Measurements from ENCODE around the gene LRRC63.
"Not testable (repeated sequence)": the region's sequence is repeated elsewhere in the genome, so short reads cannot be mapped to it uniquely, and the experiment has no call there.

LRRC63 gene, protein sequence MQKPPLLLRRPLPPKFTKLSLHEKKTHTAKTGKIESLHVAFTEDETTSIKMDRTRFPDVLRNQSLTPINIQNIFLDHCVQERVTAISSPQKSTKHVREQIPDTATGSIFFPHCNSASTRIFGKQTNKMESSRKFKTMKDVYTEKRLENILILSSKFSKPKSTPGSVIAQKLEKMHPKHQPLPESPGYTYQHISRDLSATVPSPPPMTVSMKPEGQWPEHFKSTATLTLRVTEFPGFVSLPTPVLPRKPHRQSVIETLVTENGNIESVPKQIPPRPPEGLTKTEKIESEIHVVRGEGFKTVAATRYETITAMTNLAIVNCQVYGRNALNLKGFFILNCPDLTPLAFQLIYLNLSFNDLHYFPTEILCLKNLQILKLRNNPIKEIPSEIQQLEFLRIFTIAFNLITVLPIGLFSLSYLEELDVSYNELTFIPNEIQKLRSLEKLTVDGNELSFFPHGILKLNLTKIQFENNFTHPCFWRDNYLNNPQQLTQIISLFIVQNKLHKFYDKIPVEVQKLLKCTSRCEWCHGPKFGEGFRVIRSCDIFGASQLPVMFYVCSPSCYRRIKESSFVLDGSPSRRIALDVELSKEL

DNA sequence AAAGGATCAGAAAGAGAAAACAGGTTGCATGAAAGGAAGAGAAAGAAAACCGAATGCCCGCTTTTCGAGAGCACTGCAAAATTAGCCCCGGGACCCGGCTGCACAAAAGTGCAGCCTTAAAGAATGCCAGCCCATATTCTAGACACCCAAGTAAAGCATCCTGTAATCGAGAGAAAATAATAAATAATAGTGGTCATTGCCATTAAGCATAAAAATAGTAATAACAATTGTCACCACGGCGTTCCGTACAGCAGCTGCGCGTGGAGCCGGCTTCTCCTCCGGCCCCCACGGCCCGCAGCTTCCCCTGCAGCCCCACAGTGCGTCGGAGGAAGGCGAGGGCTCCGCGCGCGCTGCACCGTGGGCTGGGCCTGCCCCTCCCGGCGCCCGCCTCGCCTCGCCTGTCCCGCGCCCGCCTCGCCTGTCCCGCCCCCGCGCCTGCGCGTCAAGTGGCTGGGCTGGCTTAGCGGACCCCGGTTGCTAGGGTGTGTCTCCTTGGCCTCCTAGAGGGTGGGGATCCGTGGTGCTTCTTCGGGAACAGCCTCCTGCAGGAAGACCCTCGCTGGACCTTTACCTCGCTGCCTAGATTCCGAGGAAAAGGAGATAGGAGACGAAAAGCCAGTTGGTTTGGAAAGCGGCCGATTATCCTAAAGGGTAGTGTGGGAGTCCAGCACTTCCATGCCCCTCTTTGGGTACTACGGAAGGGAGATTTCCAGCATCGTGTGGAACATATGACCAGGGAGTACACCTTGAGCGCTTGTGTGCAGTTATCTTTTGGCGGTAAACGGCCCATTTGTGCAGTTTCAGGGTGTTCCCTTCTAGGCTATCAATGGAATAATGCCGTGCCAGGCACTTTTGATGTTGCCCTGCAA lies at the start of gene LRRC63:
Gene LRRC63, plus strand, starts transcription at position 446 of the 869 bp plus-strand sequence. CDS start 1,107 bp downstream, outside the sequence.
- peak within 1 kb of the TSS; percentile 33 for H3K9ac ChIP-seq (ENCODE audit: low read length)

DNA sequence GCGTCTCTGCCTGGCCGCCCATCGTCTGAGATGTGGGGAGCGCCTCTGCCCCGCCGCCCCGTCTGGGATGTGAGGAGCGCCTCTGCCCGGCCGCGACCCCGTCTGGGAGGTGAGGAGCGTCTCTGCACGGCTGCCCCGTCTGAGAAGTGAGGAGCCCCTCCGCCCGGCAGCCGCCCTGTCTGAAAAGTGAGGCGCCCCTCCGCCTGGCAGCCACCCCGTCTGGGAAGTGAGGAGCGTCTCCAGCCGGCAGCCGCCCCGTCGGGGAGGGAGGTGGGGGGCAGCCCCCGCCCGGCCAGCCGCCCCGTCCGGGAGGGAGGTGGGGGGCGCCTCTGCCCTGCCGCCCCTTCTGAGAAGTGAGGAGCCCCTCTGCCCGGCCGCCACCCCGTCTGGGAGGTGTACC lies 49.0 kb upstream of the LRRC63 start:
- not testable (repeated sequence) for H3K9ac ChIP-seq (ENCODE audit: low read length); H3K27me3 ChIP-seq (ENCODE audit: control insufficient read depth, insufficient read depth, low read length); H3K4me3 ChIP-seq (ENCODE audit: low read depth, low read length); H3K36me3 ChIP-seq (ENCODE audit: control insufficient read depth, insufficient read depth, low read length); H3K27ac ChIP-seq (ENCODE audit: low read depth, low read length); H3K4me1 ChIP-seq (ENCODE audit: control insufficient read depth, insufficient read depth, low read length)
- peaks cover 15% of the 10 kb centered on the region for H3K9me3 ChIP-seq (ENCODE audit: control insufficient read depth, insufficient read depth, low read depth, low read length)

More for the DNA sequence above, at the start of gene LRRC63:
- Histone ChIP-seq H3K27me3 (ENCODE audit: control insufficient read depth, insufficient read depth, low read length) (peaks cover 18% of the 10 kb centered on the region), H3K27ac (ENCODE audit: low read depth, low read length) (no peak within 1 kb of the TSS), H3K9me3 (ENCODE audit: control insufficient read depth, insufficient read depth, low read depth, low read length) (no peaks in the 10 kb centered on the region), H3K4me3 (ENCODE audit: low read depth, low read length) (peak within 1 kb of the TSS; percentile 66), H3K4me1 (ENCODE audit: control insufficient read depth, insufficient read depth, low read length) (peaks cover 6% of the 10 kb centered on the region; the same call in 1 of the 2 replicates), H3K36me3 (ENCODE audit: control insufficient read depth, insufficient read depth, low read length) (no peaks in the 10 kb centered on the region)

DNA sequence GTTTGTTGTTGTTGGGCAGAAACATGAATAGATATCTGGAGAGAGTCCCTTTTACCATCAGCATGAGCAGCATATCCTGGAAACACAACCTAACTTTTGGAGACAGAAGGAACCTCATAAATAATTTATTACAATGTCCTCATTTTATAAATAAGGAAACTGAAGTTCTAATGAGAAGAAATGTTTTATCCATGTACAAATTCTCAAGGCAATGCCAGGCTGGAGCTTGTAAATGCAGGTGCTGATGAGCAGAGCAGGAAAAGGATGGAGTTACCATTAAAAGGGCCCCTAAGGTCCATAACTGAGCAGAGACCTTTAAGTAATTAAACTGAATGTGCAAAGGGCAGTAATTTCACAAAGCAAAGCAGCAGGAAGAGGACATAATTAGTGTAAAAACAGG lies 47.1 kb upstream of the LRRC63 start:
- Histone ChIP-seq H3K4me3 (ENCODE audit: low read depth, low read length) (no peak overlapping the region), H3K27ac (ENCODE audit: low read depth, low read length) (no peak overlapping the region), H3K27me3 (ENCODE audit: control insufficient read depth, insufficient read depth, low read length) (no peaks in the 10 kb centered on the region), H3K4me1 (ENCODE audit: control insufficient read depth, insufficient read depth, low read length) (peaks cover 11% of the 10 kb centered on the region; the same call in 1 of the 2 replicates), H3K36me3 (ENCODE audit: control insufficient read depth, insufficient read depth, low read length) (no peaks in the 10 kb centered on the region), H3K9ac (ENCODE audit: low read length) (no peak overlapping the region), H3K9me3 (ENCODE audit: control insufficient read depth, insufficient read depth, low read depth, low read length) (peaks cover 15% of the 10 kb centered on the region)

DNA sequence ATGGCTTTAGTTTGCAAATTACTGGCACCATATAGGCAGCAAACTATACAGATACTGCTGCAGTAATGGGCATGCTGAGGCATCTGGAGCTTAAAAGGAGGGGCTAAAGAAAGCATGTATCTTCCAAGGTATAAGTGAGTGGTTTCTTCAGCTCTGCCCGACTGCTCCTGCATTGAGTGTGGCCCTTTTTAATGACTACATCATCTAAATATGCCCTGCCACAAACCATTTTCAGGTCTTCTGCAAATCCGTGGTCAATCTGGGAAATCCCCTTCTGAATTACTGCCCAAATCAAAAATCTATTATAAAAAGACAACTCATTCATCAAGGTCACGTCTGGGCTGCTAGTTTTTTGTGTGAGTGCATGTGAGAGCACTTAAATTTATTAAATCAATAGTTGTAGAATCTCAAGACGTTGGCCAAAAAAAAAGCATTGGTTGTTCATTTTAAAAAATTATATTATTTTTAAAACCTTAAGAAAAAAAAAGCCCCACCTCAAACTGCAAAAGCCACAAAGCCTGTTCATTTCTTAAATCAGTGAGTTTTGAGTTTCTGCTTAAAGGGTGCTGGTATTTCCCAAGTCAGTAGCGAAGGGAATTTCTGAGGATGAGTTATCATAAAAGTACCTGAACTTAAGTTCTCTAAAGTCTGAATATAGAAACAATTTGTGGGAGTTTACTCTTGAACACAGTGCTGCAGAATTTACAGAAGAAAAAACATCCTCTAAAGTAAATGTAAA lies 46.1 kb upstream of the LRRC63 start:
- Histone ChIP-seq H3K36me3 (ENCODE audit: control insufficient read depth, insufficient read depth, low read length) (no peaks in the 10 kb centered on the region), H3K27me3 (ENCODE audit: control insufficient read depth, insufficient read depth, low read length) (no peaks in the 10 kb centered on the region), H3K4me3 (ENCODE audit: low read depth, low read length) (no peak overlapping the region), H3K4me1 (ENCODE audit: control insufficient read depth, insufficient read depth, low read length) (peaks cover 18% of the 10 kb centered on the region), H3K27ac (ENCODE audit: low read depth, low read length) (no peak overlapping the region), H3K9ac (ENCODE audit: low read length) (no peak overlapping the region), H3K9me3 (ENCODE audit: control insufficient read depth, insufficient read depth, low read depth, low read length) (peaks cover 15% of the 10 kb centered on the region)

DNA sequence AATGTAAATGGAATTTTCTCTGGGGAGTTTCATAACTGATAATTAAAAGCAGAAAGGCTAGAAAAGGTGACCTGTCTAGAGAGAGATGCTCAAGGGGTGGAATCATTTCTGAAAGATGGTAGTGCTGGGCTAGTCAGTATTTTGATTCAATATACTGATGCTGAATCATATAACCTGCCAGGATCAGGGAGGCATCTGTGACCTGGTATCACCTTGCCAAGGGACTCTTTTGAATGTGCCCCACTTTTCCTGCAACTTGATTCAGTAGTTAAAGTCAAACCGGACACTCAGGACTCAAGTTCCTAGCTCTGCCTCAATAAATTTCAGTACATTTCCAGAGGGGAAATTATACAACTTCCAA lies 45.5 kb upstream of the LRRC63 start:
- H3K27ac ChIP-seq (ENCODE audit: low read depth, low read length) = no peak overlapping the region

DNA sequence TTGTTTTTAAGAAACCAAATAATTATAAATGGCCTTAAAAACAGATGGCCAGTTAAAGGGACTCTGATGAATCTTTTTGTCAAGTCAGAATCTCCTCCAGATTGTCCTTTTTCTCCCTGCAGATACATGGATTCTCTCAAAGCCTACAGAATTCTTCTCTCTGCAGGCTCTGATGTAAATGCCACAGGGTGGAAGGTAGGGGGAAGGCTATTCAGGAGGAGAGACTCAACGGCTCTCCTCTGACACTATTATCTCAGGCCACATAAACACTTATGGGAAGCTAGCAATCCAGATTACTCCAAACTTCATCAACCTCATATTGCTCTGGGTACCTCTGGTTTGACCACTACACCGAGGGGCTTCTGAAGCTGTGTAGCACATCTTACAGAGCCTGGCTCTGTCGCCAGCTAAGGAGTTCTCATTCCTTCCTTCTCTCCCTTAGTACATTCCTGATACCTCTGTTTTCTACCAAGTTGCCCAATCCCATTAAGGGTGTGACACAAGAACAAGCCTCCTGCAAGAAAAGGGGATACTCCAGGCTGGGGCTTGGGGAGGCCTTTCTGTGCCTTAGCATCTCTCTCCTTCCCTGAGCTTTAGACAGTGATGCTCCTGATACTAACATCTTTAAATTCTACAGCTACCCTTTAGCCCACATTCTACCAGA lies 44.6 kb upstream of the LRRC63 start:
- H3K27ac ChIP-seq (ENCODE audit: low read depth, low read length) = no peak overlapping the region
- no peaks in the 10 kb centered on the region for H3K36me3 ChIP-seq (ENCODE audit: control insufficient read depth, insufficient read depth, low read length)
- no peak overlapping the region for H3K9ac ChIP-seq (ENCODE audit: low read length)
- H3K4me3 ChIP-seq (ENCODE audit: low read depth, low read length) = no peak overlapping the region
- H3K4me1 ChIP-seq (ENCODE audit: control insufficient read depth, insufficient read depth, low read length) = peaks cover 24% of the 10 kb centered on the region
- H3K9me3 ChIP-seq (ENCODE audit: control insufficient read depth, insufficient read depth, low read depth, low read length) = peaks cover 7% of the 10 kb centered on the region; the same call in 1 of the 2 replicates
- H3K27me3 ChIP-seq (ENCODE audit: control insufficient read depth, insufficient read depth, low read length) = no peaks in the 10 kb centered on the region

More for the DNA sequence above, 45.5 kb upstream of the LRRC63 start:
- Histone ChIP-seq H3K9me3 (ENCODE audit: control insufficient read depth, insufficient read depth, low read depth, low read length) (peaks cover 15% of the 10 kb centered on the region), H3K9ac (ENCODE audit: low read length) (no peak overlapping the region), H3K4me1 (ENCODE audit: control insufficient read depth, insufficient read depth, low read length) (peaks cover 24% of the 10 kb centered on the region), H3K36me3 (ENCODE audit: control insufficient read depth, insufficient read depth, low read length) (no peaks in the 10 kb centered on the region), H3K4me3 (ENCODE audit: low read depth, low read length) (no peak overlapping the region), H3K27me3 (ENCODE audit: control insufficient read depth, insufficient read depth, low read length) (no peaks in the 10 kb centered on the region)

DNA sequence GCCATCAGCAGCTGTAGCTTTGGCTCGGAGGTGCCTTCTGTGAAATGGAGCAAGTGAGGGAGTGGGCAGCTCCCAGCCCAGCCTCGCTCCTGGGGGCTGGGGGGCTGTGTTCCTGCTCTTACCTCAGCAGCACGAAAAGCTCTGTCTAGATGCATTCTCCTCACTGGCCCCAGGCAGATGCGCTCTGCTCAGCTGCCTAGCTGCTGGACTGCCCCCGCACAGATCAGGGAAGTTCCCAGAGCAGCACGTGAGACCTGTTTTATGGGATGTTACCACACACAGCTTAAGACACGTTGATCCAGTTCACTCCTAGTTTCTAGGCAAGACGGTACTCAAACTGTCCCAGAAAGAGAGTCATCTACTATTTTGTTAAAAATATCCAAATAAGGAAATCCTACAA lies 43.4 kb upstream of the LRRC63 start:
- Histone ChIP-seq H3K4me3 (ENCODE audit: low read depth, low read length) (no peak overlapping the region), H3K9me3 (ENCODE audit: control insufficient read depth, insufficient read depth, low read depth, low read length) (0 out of 2 replicates have a peak, but pooled peaks cover 2% of the 10 kb centered on the region), H3K36me3 (ENCODE audit: control insufficient read depth, insufficient read depth, low read length) (no peaks in the 10 kb centered on the region), H3K9ac (ENCODE audit: low read length) (no peak overlapping the region), H3K27me3 (ENCODE audit: control insufficient read depth, insufficient read depth, low read length) (no peaks in the 10 kb centered on the region), H3K4me1 (ENCODE audit: control insufficient read depth, insufficient read depth, low read length) (peaks cover 24% of the 10 kb centered on the region), H3K27ac (ENCODE audit: low read depth, low read length) (no peak overlapping the region)

DNA sequence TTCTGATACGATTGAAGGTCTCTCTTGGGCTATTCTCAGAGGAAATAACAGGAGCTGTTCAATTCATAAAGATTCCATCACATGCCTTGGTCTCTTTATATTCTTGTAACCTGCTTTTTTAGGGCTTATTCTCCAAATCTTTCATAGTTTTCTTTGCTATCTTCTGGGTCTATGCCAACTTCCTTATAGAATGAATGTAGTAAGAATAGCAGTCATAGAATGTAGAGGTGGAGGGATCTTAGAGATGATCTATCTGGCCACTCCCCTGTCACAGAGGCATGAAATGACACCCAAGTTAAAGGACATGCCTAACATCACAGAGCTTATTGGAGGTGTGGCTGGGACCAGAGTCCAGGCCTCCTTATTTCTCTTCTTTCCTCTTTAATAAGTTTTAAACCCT lies 42.9 kb upstream of the LRRC63 start:
- Histone ChIP-seq H3K4me3 (ENCODE audit: low read depth, low read length) (no peak overlapping the region), H3K9ac (ENCODE audit: low read length) (no peak overlapping the region), H3K27ac (ENCODE audit: low read depth, low read length) (no peak overlapping the region), H3K9me3 (ENCODE audit: control insufficient read depth, insufficient read depth, low read depth, low read length) (0 out of 2 replicates have a peak, but pooled peaks cover 2% of the 10 kb centered on the region), H3K27me3 (ENCODE audit: control insufficient read depth, insufficient read depth, low read length) (no peaks in the 10 kb centered on the region), H3K4me1 (ENCODE audit: control insufficient read depth, insufficient read depth, low read length) (peaks cover 24% of the 10 kb centered on the region), H3K36me3 (ENCODE audit: control insufficient read depth, insufficient read depth, low read length) (no peaks in the 10 kb centered on the region)

DNA sequence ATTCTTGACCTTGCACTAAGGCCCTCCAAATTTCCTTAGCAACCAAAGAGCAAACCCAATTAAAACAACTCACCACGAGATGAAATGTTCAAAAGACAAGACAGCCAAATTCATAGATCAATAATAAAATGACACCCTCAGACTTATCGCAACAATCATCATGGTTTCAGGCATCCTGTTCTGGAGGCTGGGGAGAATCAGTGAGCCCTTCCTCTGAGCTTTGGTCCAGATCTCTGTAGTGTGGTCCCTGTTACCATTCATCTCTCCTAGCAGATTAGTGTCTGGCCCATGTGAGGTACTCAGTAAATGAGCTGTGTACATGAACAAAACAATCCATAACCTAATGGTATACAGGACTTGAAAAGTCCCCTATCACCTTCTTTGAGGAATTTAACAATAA lies 42.0 kb upstream of the LRRC63 start:
- no peak overlapping the region for H3K27ac ChIP-seq (ENCODE audit: low read depth, low read length)
- no peak overlapping the region for H3K4me3 ChIP-seq (ENCODE audit: low read depth, low read length)
- H3K9ac ChIP-seq (ENCODE audit: low read length) = no peak overlapping the region
- peaks cover 24% of the 10 kb centered on the region for H3K4me1 ChIP-seq (ENCODE audit: control insufficient read depth, insufficient read depth, low read length)
- H3K9me3 ChIP-seq (ENCODE audit: control insufficient read depth, insufficient read depth, low read depth, low read length) = no peaks in the 10 kb centered on the region
- no peaks in the 10 kb centered on the region for H3K27me3 ChIP-seq (ENCODE audit: control insufficient read depth, insufficient read depth, low read length)
- H3K36me3 ChIP-seq (ENCODE audit: control insufficient read depth, insufficient read depth, low read length) = no peaks in the 10 kb centered on the region

DNA sequence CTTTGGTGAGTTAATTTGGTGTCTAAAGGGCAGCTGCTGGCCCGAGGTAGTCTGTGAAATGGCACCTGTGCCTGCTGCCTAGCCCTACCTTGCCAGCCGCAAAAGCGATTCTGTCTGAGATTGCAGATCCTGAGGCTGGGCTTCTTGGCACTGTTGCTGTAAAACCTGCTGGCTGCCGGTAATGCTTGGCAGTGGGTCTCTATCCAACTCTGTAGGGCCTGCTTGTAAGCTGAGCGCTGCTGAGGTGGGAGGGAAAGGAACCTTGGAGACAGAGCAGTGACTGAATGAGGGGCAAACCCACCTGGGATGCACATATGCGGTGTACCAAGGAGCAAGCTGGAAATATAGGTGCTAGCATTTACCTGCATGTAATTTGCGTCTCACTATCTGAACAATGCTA lies 41.5 kb upstream of the LRRC63 start:
- Histone ChIP-seq H3K36me3 (ENCODE audit: control insufficient read depth, insufficient read depth, low read length) (no peaks in the 10 kb centered on the region), H3K4me3 (ENCODE audit: low read depth, low read length) (no peak overlapping the region), H3K27ac (ENCODE audit: low read depth, low read length) (no peak overlapping the region), H3K27me3 (ENCODE audit: control insufficient read depth, insufficient read depth, low read length) (no peaks in the 10 kb centered on the region), H3K4me1 (ENCODE audit: control insufficient read depth, insufficient read depth, low read length) (peaks cover 24% of the 10 kb centered on the region), H3K9ac (ENCODE audit: low read length) (peak overlapping the region; percentile 1), H3K9me3 (ENCODE audit: control insufficient read depth, insufficient read depth, low read depth, low read length) (no peaks in the 10 kb centered on the region)

Data from HUES6 (cell line).